ENCODE data around the gene TNNT1. TPM values are rescaled to one million over a fixed set of nuclear protein-coding genes. Genes with fewer than 3 reads are reported as not detected.
A peak's percentile ranks its signal among the peaks of the same experiment; 100 is the strongest.

The TNNT1 gene
- total RNA-seq, 1 donor from 2014 or later, result 8.3 TPM

GRCh38 chr19:55158423-55158822, 9.4 kb upstream of the TNNT1 start:
- H3K27ac ChIP-seq (ENCODE audit: low read depth, low read length), result no peak overlapping the region
- H4K20me1 ChIP-seq (ENCODE audit: insufficient read depth, low read length), result no peaks in the 10 kb centered on the region
- no peak for TF ChIP-seq EZH2 (IDR thresholded peaks at IDR 0.05; ENCODE audit: insufficient read depth, low read length)
- TF ChIP-seq CTCF (IDR thresholded peaks at IDR 0.05; ENCODE audit: insufficient read depth, low read depth, low read length), result no peak
- H3K79me2 ChIP-seq (ENCODE audit: insufficient read depth, low read length), result no peaks in the 10 kb centered on the region
- H3K36me3 ChIP-seq (ENCODE audit: insufficient read depth, low read length), result no peaks in the 10 kb centered on the region
- Mint-ChIP-seq H3K4me1 (ENCODE audit: low read depth, unreplicated experiment) (peaks cover 3% of the 10 kb centered on the region), H3K36me3 (ENCODE audit: low read depth, unreplicated experiment) (no peaks in the 10 kb centered on the region), H3K4me3 (ENCODE audit: unreplicated experiment) (peak overlapping the region; percentile 20), H3K27me3 (ENCODE audit: low read depth, unreplicated experiment) (peaks cover 33% of the 10 kb centered on the region), H3K27ac (ENCODE audit: unreplicated experiment) (no peak overlapping the region), H3K9me3 (ENCODE audit: unreplicated experiment) (peaks cover 2% of the 10 kb centered on the region)
- peaks cover 16% of the 10 kb centered on the region for H3K27me3 ChIP-seq (ENCODE audit: insufficient read depth, low read length)
- no peak overlapping the region for H3K4me3 ChIP-seq (ENCODE audit: insufficient read depth, low read depth, low read length)
- no peak overlapping the region for H3K9ac ChIP-seq (ENCODE audit: low read length)
- no peaks in the 10 kb centered on the region for H3K9me3 ChIP-seq (ENCODE audit: insufficient read depth, low read depth, low read length)
- no peak overlapping the region for H2AFZ ChIP-seq (ENCODE audit: low read depth, low read length)
- H3K4me1 ChIP-seq (ENCODE audit: insufficient read depth, low read length), result peaks cover 6% of the 10 kb centered on the region
- no peak overlapping the region for H3K4me2 ChIP-seq (ENCODE audit: low read length)
- FAIRE-seq (no peak), DNase-seq (ENCODE audit: low read depth) (no peak)

- H3K4me2 ChIP-seq (ENCODE audit: low read length), result peak within 1 kb of the TSS; percentile 17
Measured at GRCh38 chr19:55157064-55157908, 8.3 kb upstream of the TNNT1 start, which contains the start of gene TNNI3. Gene TNNI3, minus strand, starts transcription at chr19:55157732. Its CDS starts 143 bp downstream, at chr19:55157589.

More at GRCh38 chr19:55157064-55157908, 8.3 kb upstream of the TNNT1 start, which contains the start of gene TNNI3:
- Histone ChIP-seq H4K20me1 (ENCODE audit: insufficient read depth, low read length) (no peaks in the 10 kb centered on the region), H3K27ac (ENCODE audit: low read depth, low read length) (no peak within 1 kb of the TSS), H3K4me1 (ENCODE audit: insufficient read depth, low read length) (peaks cover 6% of the 10 kb centered on the region), H3K9me3 (ENCODE audit: insufficient read depth, low read depth, low read length) (no peaks in the 10 kb centered on the region), H2AFZ (ENCODE audit: low read depth, low read length) (no peak within 1 kb of the TSS), H3K4me3 (ENCODE audit: insufficient read depth, low read depth, low read length) (no peak within 1 kb of the TSS), H3K9ac (ENCODE audit: low read length) (no peak within 1 kb of the TSS), H3K79me2 (ENCODE audit: insufficient read depth, low read length) (no peaks in the 10 kb centered on the region), H3K27me3 (ENCODE audit: insufficient read depth, low read length) (peaks cover 11% of the 10 kb centered on the region), H3K36me3 (ENCODE audit: insufficient read depth, low read length) (no peaks in the 10 kb centered on the region)
- Mint-ChIP-seq H3K9me3 (ENCODE audit: unreplicated experiment) (peaks cover 2% of the 10 kb centered on the region), H3K4me1 (ENCODE audit: low read depth, unreplicated experiment) (peaks cover 3% of the 10 kb centered on the region), H3K4me3 (ENCODE audit: unreplicated experiment) (peak within 1 kb of the TSS; percentile 20), H3K27me3 (ENCODE audit: low read depth, unreplicated experiment) (peaks cover 33% of the 10 kb centered on the region), H3K27ac (ENCODE audit: unreplicated experiment) (no peak within 1 kb of the TSS), H3K36me3 (ENCODE audit: low read depth, unreplicated experiment) (no peaks in the 10 kb centered on the region)
- DNase-seq (ENCODE audit: low read depth) (no peak), FAIRE-seq (no peak)
- TF ChIP-seq EZH2 (IDR thresholded peaks at IDR 0.05; ENCODE audit: insufficient read depth, low read length) (peak; percentile 71), CTCF (IDR thresholded peaks at IDR 0.05; ENCODE audit: insufficient read depth, low read depth, low read length) (no peak)

Data from astrocyte (in vitro differentiated cells and primary cell).